ENCODE results near the gene MTCP1.

DNA sequence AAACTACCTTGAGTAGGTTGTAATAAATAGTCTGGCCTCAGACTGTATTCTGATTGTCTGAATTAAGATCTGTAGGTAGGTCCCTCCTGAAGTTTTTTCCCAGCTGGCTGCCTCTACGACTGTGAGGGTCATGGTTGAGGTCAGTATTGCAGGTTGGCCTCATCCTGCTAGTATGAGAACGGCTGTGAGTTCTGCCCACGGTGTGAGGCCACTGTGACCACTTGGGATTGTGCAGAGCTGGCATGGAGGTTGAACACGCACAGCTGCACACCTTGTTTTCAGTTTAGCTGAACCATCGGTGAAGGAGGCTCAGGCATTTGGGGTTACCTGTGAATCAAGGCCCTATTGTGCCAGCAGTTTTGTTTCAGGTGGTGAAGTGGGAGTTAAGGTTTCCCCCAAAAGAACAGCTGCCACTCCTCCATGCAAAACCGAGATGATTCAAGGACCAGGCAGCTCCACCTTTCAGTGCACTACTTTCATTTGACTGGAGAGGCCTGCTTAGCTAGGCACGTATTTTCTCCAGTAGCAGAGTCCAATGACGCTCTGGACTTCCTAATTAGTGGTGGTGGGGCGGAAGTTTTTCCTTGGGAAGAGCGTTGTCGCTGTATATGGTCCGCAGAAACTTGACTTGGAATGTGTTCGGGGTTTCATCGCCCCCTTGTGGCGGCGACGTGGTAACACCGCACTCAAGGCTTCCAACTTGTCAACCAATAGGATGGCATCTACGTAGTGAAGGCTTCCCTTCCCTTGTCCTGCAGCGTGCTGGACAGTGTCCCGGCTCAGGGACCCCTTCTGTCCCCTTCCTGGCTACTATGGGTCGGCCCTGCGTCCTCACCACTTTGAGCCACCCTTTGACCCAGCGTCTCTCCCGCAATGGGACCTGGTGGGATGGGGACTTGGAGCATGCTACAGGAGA is 13.8 kb downstream of the MTCP1 start:
- TF ChIP-seq, protein P1, sequence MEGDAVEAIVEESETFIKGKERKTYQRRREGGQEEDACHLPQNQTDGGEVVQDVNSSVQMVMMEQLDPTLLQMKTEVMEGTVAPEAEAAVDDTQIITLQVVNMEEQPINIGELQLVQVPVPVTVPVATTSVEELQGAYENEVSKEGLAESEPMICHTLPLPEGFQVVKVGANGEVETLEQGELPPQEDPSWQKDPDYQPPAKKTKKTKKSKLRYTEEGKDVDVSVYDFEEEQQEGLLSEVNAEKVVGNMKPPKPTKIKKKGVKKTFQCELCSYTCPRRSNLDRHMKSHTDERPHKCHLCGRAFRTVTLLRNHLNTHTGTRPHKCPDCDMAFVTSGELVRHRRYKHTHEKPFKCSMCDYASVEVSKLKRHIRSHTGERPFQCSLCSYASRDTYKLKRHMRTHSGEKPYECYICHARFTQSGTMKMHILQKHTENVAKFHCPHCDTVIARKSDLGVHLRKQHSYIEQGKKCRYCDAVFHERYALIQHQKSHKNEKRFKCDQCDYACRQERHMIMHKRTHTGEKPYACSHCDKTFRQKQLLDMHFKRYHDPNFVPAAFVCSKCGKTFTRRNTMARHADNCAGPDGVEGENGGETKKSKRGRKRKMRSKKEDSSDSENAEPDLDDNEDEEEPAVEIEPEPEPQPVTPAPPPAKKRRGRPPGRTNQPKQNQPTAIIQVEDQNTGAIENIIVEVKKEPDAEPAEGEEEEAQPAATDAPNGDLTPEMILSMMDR (IDR thresholded peaks at IDR 0.05), result peak; percentile 24 to 62
- TF ChIP-seq EP300 (IDR thresholded peaks at IDR 0.05), result no peak
- no peak for TF ChIP-seq POLR2A (IDR thresholded peaks at IDR 0.05)
- TF ChIP-seq POLR2AphosphoS5 (IDR thresholded peaks at IDR 0.05), result no peak
